ENCODE measurements around the gene PPP1R18.

PPP1R18 gene

DNA sequence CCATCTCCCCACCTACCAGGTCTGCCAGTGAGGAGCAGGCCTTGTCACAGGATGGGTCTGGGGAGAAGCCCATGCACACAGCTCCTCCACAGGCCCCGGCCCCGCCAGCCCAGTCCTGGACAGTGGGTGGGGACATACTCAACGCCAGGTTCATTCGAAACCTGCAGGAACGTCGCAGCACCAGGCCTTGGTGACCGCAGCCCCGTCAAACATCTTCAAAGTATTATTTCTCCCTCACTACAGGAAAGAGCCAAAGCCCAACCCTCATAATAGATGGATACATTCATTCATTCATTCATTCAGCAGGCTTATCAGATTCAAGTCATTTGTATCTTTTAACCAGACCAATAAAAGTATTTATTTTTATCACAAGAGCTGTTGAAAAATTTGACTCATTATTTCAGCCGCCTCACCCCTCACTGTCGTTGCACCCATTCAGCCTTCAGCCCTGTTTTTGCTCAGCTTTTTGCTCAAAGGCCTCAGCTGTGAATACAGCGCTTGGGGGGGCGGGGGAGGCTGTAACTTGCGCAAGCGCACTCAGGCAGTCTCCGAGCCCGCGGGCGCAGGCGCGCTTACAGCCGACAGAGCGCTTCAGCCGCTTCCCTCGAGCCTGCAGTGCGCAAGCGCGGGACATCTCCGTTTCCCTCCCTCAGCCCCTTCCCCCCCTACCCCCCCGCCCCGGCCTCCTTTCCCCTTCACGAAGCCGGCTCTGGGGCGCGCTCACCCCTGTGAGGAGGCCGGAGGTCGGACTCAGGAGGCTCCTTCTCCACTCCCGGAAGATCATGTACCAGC lies 39.8 kb downstream of the PPP1R18 start, which contains the start of gene C6orf136:
TSS of gene C6orf136 (plus strand) at position 684 of the 792 bp plus-strand sequence. CDS start at position 783, 99 bp downstream.
- H3K9me3 Mint-ChIP-seq, result no peaks in the 10 kb centered on the region
- H3K27ac Mint-ChIP-seq, result peak within 1 kb of the TSS; percentile 94
- peak within 1 kb of the TSS; percentile 90 to 92 for H3K4me3 Mint-ChIP-seq
- peaks cover 30 to 36% of the 10 kb centered on the region in 2 donors for H3K4me1 Mint-ChIP-seq
- DNase-seq, result peak; percentile 85
- peak; percentile 77 for ATAC-seq (replicated peaks)
- no peaks in the 10 kb centered on the region for H3K27me3 Mint-ChIP-seq
- peaks cover 25 to 52% of the 10 kb centered on the region in 2 donors for H3K36me3 Mint-ChIP-seq

- Mint-ChIP-seq H3K36me3 (peaks cover 26 to 50% of the 10 kb centered on the region in 2 donors), H3K27ac (peak overlapping the region; percentile 48)
- DNase-seq, result no peak
Measured at GRCh38 chr6:30645989-30646388, 40.5 kb downstream of the PPP1R18 start.

DNA sequence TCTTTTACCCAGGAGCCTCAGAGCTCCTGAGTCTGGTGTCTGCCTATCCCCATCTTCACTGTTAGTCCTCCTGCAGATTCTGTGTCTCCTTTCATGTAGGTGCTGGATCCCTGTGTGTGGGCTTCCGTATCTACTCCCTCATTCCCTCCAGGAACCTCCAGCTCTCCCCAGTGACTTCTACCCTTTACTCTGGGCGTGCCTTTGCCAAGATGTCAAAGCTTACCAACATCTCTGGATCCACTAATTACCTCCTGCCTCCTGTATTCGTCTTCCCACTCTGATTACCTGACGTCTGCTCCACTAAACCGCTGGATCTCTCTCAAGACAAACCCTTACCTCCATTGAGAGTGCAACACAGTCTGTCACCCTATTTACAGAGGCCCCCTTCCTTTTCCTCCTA lies 41.7 kb downstream of the PPP1R18 start:
- H3K27ac Mint-ChIP-seq, result no peak overlapping the region
- no peak overlapping the region for H3K4me3 Mint-ChIP-seq
- H3K9me3 Mint-ChIP-seq, result no peaks in the 10 kb centered on the region
- DNase-seq (no peak), ATAC-seq (replicated peaks) (no peak)
- H3K27me3 Mint-ChIP-seq, result no peaks in the 10 kb centered on the region
- H3K36me3 Mint-ChIP-seq, result peaks cover 28 to 49% of the 10 kb centered on the region in 2 donors
- H3K4me1 Mint-ChIP-seq, result peaks cover 24 to 29% of the 10 kb centered on the region in 2 donors

More at GRCh38 chr6:30645989-30646388, 40.5 kb downstream of the PPP1R18 start:
- Mint-ChIP-seq H3K27me3 (no peaks in the 10 kb centered on the region), H3K4me3 (peak overlapping the region in 1 of 2 donors; percentile 92), H3K4me1 (peaks cover 27 to 32% of the 10 kb centered on the region in 2 donors), H3K9me3 (no peaks in the 10 kb centered on the region)
- ATAC-seq (replicated peaks), result no peak

DNA sequence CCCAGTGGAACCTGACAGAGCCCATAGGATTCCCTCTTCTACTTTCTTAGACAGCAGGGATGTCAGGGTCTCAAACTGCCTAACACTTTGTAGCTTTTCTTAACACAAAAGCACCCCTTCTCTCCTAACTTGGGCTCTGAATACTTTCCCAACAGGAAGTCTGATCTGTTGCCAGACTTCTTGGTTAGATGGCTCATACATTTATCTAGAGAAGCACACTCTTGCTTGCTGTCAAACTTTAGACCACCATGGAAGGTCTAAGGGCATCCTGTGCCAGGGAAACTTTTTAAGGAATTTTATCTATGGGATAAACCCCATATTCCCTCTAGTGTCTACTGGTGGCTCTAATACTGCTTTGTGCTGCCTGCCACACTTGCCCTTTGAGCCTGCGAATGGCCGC lies 42.8 kb downstream of the PPP1R18 start:
- H3K9me3 Mint-ChIP-seq, result no peaks in the 10 kb centered on the region
- no peaks in the 10 kb centered on the region for H3K27me3 Mint-ChIP-seq
- peaks cover 28 to 44% of the 10 kb centered on the region in 2 donors for H3K36me3 Mint-ChIP-seq
- no peak for ATAC-seq (replicated peaks)
- H3K4me1 Mint-ChIP-seq, result peaks cover 19 to 20% of the 10 kb centered on the region in 2 donors
- peak overlapping the region; percentile 72 for H3K27ac Mint-ChIP-seq
- H3K4me3 Mint-ChIP-seq, result no peak overlapping the region
- DNase-seq, result no peak

DNA sequence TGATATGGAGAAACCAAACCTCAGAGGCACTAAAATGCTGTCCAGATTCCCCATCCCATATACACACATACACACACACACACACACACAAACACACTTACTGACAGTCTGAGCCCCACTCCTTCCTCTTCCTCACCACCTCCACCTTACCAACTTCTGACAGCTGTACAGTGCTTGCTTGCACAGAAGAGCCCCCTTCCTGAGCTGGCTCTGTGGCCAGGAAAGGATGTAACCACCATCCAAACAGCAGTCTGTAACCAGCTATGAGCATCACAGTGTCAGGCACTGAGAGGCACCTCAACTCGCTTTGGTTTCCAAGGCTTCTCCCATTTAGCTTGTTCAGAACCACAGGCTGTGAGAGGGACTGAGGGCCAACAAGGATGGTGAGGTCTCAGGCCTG lies 45.4 kb downstream of the PPP1R18 start:
- no peaks in the 10 kb centered on the region for H3K9me3 Mint-ChIP-seq
- H3K36me3 Mint-ChIP-seq, result peaks cover 25 to 48% of the 10 kb centered on the region in 2 donors
- DNase-seq (no peak), ATAC-seq (replicated peaks) (no peak)
- H3K27me3 Mint-ChIP-seq, result no peaks in the 10 kb centered on the region
- no peak overlapping the region for H3K27ac Mint-ChIP-seq
- peaks cover 11 to 12% of the 10 kb centered on the region in 2 donors for H3K4me1 Mint-ChIP-seq
- H3K4me3 Mint-ChIP-seq, result no peak overlapping the region

- Mint-ChIP-seq H3K27ac (no peak overlapping the region), H3K4me3 (no peak overlapping the region), H3K36me3 (peaks cover 24 to 48% of the 10 kb centered on the region in 2 donors), H3K27me3 (no peaks in the 10 kb centered on the region), H3K9me3 (no peaks in the 10 kb centered on the region), H3K4me1 (peaks cover 5 to 6% of the 10 kb centered on the region in 2 donors)
- no peak for DNase-seq
- ATAC-seq (replicated peaks), result no peak
Measured at GRCh38 chr6:30640481-30640880, 46.0 kb downstream of the PPP1R18 start.

DNA sequence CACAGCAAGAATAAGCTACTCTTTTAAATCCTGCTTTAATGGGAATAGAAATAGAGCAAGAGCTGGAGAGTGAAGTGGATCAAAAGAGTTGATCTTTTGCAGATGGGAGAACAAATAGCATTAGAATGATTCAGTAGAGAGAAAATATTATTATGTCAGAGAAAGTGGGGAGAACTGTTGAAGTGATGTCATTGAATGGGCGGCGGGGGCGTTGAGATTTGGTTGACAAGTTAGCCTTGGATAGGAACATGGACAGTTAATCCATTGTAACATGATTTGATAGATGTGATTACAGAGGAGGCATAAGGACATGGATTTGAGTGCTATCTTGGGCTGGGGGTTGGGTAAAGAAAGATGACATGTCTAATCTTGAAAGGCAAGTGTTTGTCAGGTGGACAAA lies 50.6 kb downstream of the PPP1R18 start:
- DNase-seq (no peak), ATAC-seq (replicated peaks) (no peak)
- Mint-ChIP-seq H3K27me3 (no peaks in the 10 kb centered on the region), H3K27ac (no peak overlapping the region), H3K36me3 (peaks cover 26 to 46% of the 10 kb centered on the region in 2 donors), H3K4me3 (no peak overlapping the region), H3K9me3 (no peaks in the 10 kb centered on the region), H3K4me1 (no peaks in the 10 kb centered on the region)

DNA sequence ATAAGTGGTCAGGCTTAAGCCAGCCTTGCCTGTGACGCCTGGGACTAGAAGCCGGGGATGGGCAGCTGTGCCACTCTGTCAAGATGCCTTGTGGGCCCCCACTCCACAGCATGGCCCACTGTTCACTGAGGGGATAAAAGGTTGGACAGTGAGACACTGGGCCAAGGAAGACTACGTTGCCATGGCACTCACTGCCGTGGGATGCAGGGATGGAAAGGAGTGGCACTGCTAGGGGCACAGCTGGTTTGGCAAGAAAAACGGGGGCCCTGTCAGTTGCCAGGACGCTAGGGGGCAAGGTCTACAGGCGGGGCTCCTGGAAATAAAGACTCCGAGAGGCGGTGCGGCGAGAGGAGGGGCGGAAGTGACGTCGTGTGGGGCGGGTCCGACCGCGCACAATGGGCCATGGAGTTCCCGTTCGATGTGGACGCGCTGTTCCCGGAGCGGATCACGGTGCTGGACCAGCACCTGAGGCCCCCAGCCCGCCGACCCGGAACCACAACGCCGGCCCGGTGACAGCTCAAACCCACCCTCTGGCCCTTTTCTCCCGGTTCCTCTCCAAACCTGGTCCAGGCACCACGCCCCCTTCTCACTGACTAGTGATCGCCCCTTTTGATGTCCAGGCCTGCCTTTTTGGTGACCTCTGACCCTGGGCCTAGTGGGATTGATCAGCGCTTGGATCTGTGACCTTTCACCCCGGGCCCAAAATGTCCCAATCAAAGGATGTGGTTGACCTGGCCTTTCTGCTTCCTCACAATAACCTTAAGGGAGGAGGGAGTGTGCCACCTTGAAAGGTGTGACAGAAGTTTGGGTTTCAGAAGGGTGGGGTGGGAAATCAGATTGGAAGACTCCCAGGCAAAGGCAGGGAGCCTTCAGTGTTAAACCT lies 59.7 kb downstream of the PPP1R18 start, which contains the start of gene ATAT1:
TSS of gene ATAT1 (plus strand) at position 391 of the 883 bp plus-strand sequence.
- H3K27me3 Mint-ChIP-seq, result no peaks in the 10 kb centered on the region
- H3K36me3 Mint-ChIP-seq, result peaks cover 50 to 69% of the 10 kb centered on the region in 2 donors
- DNase-seq, result peak; percentile 76
- H3K4me3 Mint-ChIP-seq, result peak within 1 kb of the TSS; percentile 98
- peak within 1 kb of the TSS; percentile 98 for H3K27ac Mint-ChIP-seq
- ATAC-seq (replicated peaks), result peak; percentile 99
- peaks cover 26 to 36% of the 10 kb centered on the region in 2 donors for H3K4me1 Mint-ChIP-seq
- no peaks in the 10 kb centered on the region for H3K9me3 Mint-ChIP-seq

All from stimulated activated naive B cell treated with anti-CD40 and anti-IgM and Interleukin-4, amounts not matched to agents 10 μg/mL and 1 μg/mL and 100 μg/mL, for 72 hours (primary cell).